Kidney epithelial cell (primary cell): ENCODE data around the gene ADCY2. TPM values are rescaled to one million over a fixed set of nuclear protein-coding genes. Genes with fewer than 3 reads are reported as not detected.

Source experiments
- DNase-seq: peaks from one replicate; pipeline ENCODE4 v3.0.0-alpha.2; 2010; ENCODE audit warnings: low read depth
- H3K27me3 ChIP-seq: 2 replicates; pipeline ENCODE4 v1.6.0; 2011; ENCODE audit warnings: low read length; ENCODE audit not compliant: control insufficient read depth, insufficient read depth
- H3K36me3 ChIP-seq: 2 replicates; pipeline ENCODE4 v1.5.1; 2011; ENCODE audit warnings: low read length; ENCODE audit not compliant: control insufficient read depth, insufficient read depth
- H3K4me3 ChIP-seq: 2 replicates; pipeline ENCODE4 v1.5.1; 2011; ENCODE audit warnings: low read depth, mild to moderate bottlenecking, control low read depth, low read length
- CTCF ChIP-seq: IDR thresholded peaks from 2 replicates; pipeline ENCODE4 v1.5.1; 2011; ENCODE audit warnings: mild to moderate bottlenecking, moderate library complexity, low read length, control low read depth, inconsistent platforms; ENCODE audit not compliant: insufficient read depth, poor library complexity, severe bottlenecking
- total RNA-seq: library from RNA; depleted of rRNA; stranded (reverse); fragments of >200 nt; gene quantifications from 2 replicates; pipeline ENCODE4 v1.2.3, GENCODE V29; 2015

Gene ADCY2
- total RNA-seq, 1 donor from 2014 or later: 0.25 TPM

GRCh38 chr5:7537573-7537972 is 141.6 kb downstream of the ADCY2 start:
- Histone ChIP-seq H3K4me3 (no peak overlapping the region), H3K36me3 (no peaks in the 10 kb centered on the region), H3K27me3 (no peaks in the 10 kb centered on the region)
- TF ChIP-seq CTCF: no peak
- DNase-seq: no peak

DNA sequence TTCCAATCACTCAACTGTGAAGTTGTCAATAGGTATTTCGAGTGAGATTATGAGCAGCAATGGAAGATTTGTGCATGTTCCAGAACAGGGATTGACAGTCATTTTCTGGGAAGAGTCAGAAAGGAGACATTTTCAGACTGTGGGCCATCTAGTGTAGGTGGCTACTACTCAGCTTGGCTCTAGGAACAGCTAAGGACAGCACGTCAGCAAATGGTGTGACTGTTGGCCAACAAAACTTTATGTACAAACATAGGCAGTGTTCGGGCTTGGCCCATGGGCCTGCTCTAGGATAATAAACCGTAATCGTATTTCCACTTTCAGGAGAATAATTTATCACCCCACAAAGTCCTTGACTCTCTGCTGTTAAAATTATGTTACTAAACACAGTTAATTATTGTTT is 143.6 kb downstream of the ADCY2 start:
- Histone ChIP-seq H3K27me3 (no peaks in the 10 kb centered on the region), H3K36me3 (no peaks in the 10 kb centered on the region), H3K4me3 (no peak overlapping the region)
- DNase-seq: no peak
- TF ChIP-seq CTCF: no peak

- no peak for TF ChIP-seq CTCF
- Histone ChIP-seq H3K36me3 (no peaks in the 10 kb centered on the region), H3K27me3 (no peaks in the 10 kb centered on the region), H3K4me3 (no peak overlapping the region)
- no peak for DNase-seq
Measured at GRCh38 chr5:7540736-7541485, 145.0 kb downstream of the ADCY2 start.

DNA sequence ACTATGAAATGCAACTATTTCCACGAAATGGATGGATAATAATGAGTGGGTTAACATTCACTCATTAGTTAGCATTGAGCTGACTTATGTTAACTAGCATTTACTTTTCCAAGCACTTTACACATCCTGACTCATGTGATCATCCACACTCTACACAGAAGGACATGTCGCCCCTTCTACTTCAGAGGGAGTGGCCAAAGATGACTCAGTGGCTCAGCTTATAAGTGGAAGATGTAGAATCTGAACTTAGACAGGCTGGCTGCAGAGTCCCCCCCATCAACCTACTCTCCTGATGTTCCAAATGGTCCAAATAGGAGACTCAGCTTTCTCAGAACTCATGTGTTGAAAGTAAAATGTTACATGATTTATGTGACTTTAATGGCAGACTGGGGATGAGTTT is 146.0 kb downstream of the ADCY2 start:
- Histone ChIP-seq H3K4me3 (no peak overlapping the region), H3K27me3 (no peaks in the 10 kb centered on the region), H3K36me3 (no peaks in the 10 kb centered on the region)
- TF ChIP-seq CTCF: no peak
- no peak for DNase-seq

DNA sequence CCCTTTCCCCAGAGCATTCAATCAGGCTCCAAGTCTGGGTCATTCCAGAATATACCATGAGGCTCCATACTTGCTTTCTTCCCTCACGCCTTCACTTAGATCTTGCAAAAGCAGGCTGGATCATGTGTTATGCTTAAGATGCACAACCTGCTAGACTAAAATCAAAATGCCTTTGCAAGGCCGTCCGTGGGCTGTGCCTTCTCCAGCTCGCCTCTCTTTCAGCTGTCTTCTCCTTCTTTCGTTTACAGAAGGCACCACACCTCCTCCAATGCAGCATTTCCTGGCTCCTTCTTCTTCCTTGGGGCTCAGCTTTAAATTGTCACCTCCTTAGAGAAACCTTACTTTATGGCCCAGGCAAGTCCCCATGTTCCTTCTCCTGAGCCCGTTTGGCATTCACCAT is 150.6 kb downstream of the ADCY2 start:
- DNase-seq: no peak
- no peaks in the 10 kb centered on the region for H3K27me3 ChIP-seq
- TF ChIP-seq CTCF: no peak
- H3K36me3 ChIP-seq: no peaks in the 10 kb centered on the region
- no peak overlapping the region for H3K4me3 ChIP-seq

DNA sequence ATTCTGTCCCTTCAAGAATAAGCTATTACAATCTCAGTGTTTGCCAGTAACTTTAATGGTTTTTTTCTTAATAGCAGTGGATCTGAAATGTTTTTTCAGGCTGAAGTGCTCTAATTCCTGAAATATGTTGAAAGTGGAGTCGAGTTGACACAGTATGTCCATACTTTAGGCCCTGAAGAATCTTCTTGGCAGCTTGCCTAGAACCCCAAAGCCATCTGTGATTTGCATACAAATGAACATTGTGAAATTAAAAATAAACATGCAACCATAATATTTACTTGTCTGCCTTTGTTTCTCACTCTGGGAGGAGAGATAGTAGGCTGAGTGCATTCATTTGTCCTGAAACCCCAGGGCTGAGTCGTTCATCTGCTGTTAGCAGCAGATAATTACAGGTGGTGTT is 152.7 kb downstream of the ADCY2 start:
- H3K4me3 ChIP-seq: no peak overlapping the region
- no peaks in the 10 kb centered on the region for H3K36me3 ChIP-seq
- H3K27me3 ChIP-seq: no peaks in the 10 kb centered on the region
- TF ChIP-seq CTCF: no peak
- DNase-seq: no peak
